K562 (cell line): ENCODE data around the gene DDX54. TPM values are rescaled to one million over a fixed set of nuclear protein-coding genes. Genes with fewer than 3 reads are reported as not detected.
A peak's percentile ranks its signal among the peaks of the same experiment; 100 is the strongest.

ENCODE experiments used
- ATAC-seq: fragments of 200-7000 bp; cut with Tn5 transposase; 3 replicates; pipeline ENCODE4 v1.9.1; 2020; ENCODE audit warnings: moderate library complexity
- BruUV-seq: library from RNA; stranded (reverse); fragments of 400-500 nt; replicated peaks from 2 replicates; lab custom pipeline; 2021; lab: Mats Ljungman, UMichigan
- CTCF ChIA-PET: fragments of 300-600 bp; formaldehyde crosslinking; extraction: SDS; loops from one replicate; lab custom pipeline; 2021; ENCODE audit warnings: low intra/inter-chr PET ratio; lab: Yijun Ruan, JAX
- POLR2A ChIA-PET: fragments of 300-600, 350-650 bp; sonication (Branson Sonifier 250); formaldehyde crosslinking; extraction: SDS; loops from one replicate; lab custom pipeline; 2021; ENCODE audit warnings: antibody characterized with exemption, inconsistent platforms; lab: Yijun Ruan, JAX
- DNase-seq, 4 experiments: peaks; one replicate each; pipeline versions ENCODE4 v3.0.0 to v3.0.0-alpha.2; 2011 to 2018; ENCODE audit warnings: low spot score in 3 of 4, mixed read lengths in 3 of 4; ENCODE audit errors: extremely low read depth in 1 of 4
- FAIRE-seq: peaks from 2 replicates; lab custom pipeline; 2011; peaks lifted over from hg19 to GRCh38; lab: Jason Lieb, UNC
- H2AFZ ChIP-seq: 2 replicates; pipeline ENCODE4 v1.6.0; 2011; ENCODE audit warnings: low read depth, low read length, control low read depth, inconsistent platforms
- H3K27ac ChIP-seq: fragments of 200-600 bp; 3 replicates; pipeline ENCODE4 v1.8.0; 2011; ENCODE audit warnings: low read depth, mild to moderate bottlenecking, control low read depth, inconsistent platforms, low read length, moderate library complexity, mixed read lengths; ENCODE audit errors: extremely low read depth
- H3K27me3 ChIP-seq, 2 experiments: fragments of 300-600 bp in 1 of 2; 2 replicates in 1 of 2; 3 replicates in 1 of 2; pipeline versions ENCODE4 v1.6.0 to v1.8.0; 2011; ENCODE audit warnings: inconsistent platforms in 2 of 2, low read length in 2 of 2, mild to moderate bottlenecking in 1 of 2, mixed read lengths in 1 of 2, moderate library complexity in 1 of 2; ENCODE audit not compliant: control insufficient read depth in 2 of 2, insufficient read depth in 2 of 2
- H3K36me3 ChIP-seq: fragments of 300-600 bp; 3 replicates; pipeline ENCODE4 v1.8.0; 2011; ENCODE audit warnings: mild to moderate bottlenecking, low read length, inconsistent platforms; ENCODE audit not compliant: control insufficient read depth, insufficient read depth
- H3K4me1 ChIP-seq, 2 experiments: fragments of 200-600 bp in 1 of 2; replicated peaks in 1 of 2; 2 replicates in 1 of 2; 3 replicates in 1 of 2; pipeline versions ENCODE4 v1.5.1 to v1.8.0; 2011; ENCODE audit warnings: inconsistent platforms in 2 of 2, low read length in 2 of 2, mild to moderate bottlenecking in 1 of 2, mixed read lengths in 1 of 2, moderate library complexity in 1 of 2; ENCODE audit not compliant: control insufficient read depth in 2 of 2, insufficient read depth in 2 of 2
- H3K4me2 ChIP-seq: 2 replicates; pipeline ENCODE4 v1.6.1; 2011; ENCODE audit warnings: low read length, control low read depth, inconsistent platforms, mixed read lengths; ENCODE audit not compliant: insufficient read depth
- H3K4me3 ChIP-seq: fragments of 200-600 bp; sonication (generic), shearing (Covaris generic); 2 replicates; pipeline ENCODE4 v1.5.1; 2016; ENCODE audit warnings: control low read depth, inconsistent platforms
- H3K79me2 ChIP-seq: fragments of 200-600 bp; 3 replicates; pipeline ENCODE4 v1.8.0; 2011; ENCODE audit warnings: low read length, inconsistent platforms; ENCODE audit not compliant: control insufficient read depth, insufficient read depth
- H3K9ac ChIP-seq, 2 experiments: 2 replicates each; pipeline versions ENCODE4 v1.6.0 to v1.6.1; 2011; ENCODE audit warnings: low read depth in 2 of 2, low read length in 2 of 2, control low read depth in 1 of 2, inconsistent platforms in 1 of 2, mild to moderate bottlenecking in 1 of 2, mixed read lengths in 1 of 2; ENCODE audit not compliant: insufficient read depth in 1 of 2
- H3K9me1 ChIP-seq: one replicate; pipeline ENCODE4 v1.6.0; 2011; ENCODE audit warnings: inconsistent platforms, mild to moderate bottlenecking, low read length, moderate library complexity; ENCODE audit not compliant: control insufficient read depth, insufficient read depth
- H3K9me3 ChIP-seq: replicated peaks from 2 replicates; pipeline ENCODE4 v1.5.1; 2011; ENCODE audit warnings: low read depth, low read length, inconsistent platforms; ENCODE audit not compliant: control insufficient read depth, insufficient read depth
- H4K20me1 ChIP-seq: replicated peaks from 2 replicates; pipeline ENCODE4 v1.6.1; 2011; ENCODE audit warnings: low read length, inconsistent platforms, mixed read lengths; ENCODE audit not compliant: control insufficient read depth, insufficient read depth
- ADNP ChIP-seq: fragments of 200-800 bp; sonication (Bioruptor generic); IDR thresholded peaks from 2 replicates; pipeline ENCODE4 v1.6.1; 2016; ENCODE audit warnings: missing genetic modification characterization, missing compliant biosample characterization
- CBX1 ChIP-seq: sonication (generic); IDR thresholded peaks from 2 replicates; pipeline ENCODE4 v1.6.1; 2016; ENCODE audit warnings: antibody characterized with exemption, low read depth, mild to moderate bottlenecking
- ELF1 ChIP-seq: fragments of 200-800 bp; sonication (Bioruptor generic); IDR thresholded peaks from 2 replicates; pipeline ENCODE4 v1.6.1; 2016; ENCODE audit warnings: missing genetic modification characterization, missing compliant biosample characterization
- ETV6 ChIP-seq, 3 experiments: fragments of 150-350 bp in 1 of 3; sonication (generic) in 1 of 3; formaldehyde crosslinking in 1 of 3; IDR thresholded peaks; 2 replicates each; pipeline versions ENCODE4 v1.6.1 to v1.8.0; 2014 to 2022; ENCODE audit warnings: borderline replicate concordance in 2 of 3, low read depth in 2 of 3, antibody characterized with exemption in 1 of 3, low read length in 1 of 3, mild to moderate bottlenecking in 1 of 3, missing genetic modification reagents in 1 of 3
- HDAC1 ChIP-seq, 2 experiments: fragments of 450-650 bp; IDR thresholded peaks; 2 replicates each; pipeline ENCODE4 v1.6.1; 2016 to 2017; ENCODE audit warnings: inconsistent platforms in 1 of 2, mild to moderate bottlenecking in 1 of 2, moderate library complexity in 1 of 2
- JUN ChIP-seq, 2 experiments: sonication (generic) in 1 of 2; formaldehyde crosslinking in 1 of 2; IDR thresholded peaks; 2 replicates each; pipeline versions ENCODE4 v1.6.1 to v1.8.0; 2012 to 2022; ENCODE audit warnings: borderline replicate concordance in 2 of 2, mild to moderate bottlenecking in 2 of 2, improper control_type of control experiment in 1 of 2, low read depth in 1 of 2, low read length in 1 of 2, missing genetic modification reagents in 1 of 2
- KDM1A ChIP-seq, 2 experiments: fragments of 450-650 bp; IDR thresholded peaks; 2 replicates each; pipeline ENCODE4 v1.6.1; 2016; ENCODE audit warnings: mild to moderate bottlenecking in 2 of 2
- MCM3 ChIP-seq: fragments of 450-650 bp; IDR thresholded peaks from 2 replicates; pipeline ENCODE4 v1.6.1; 2016
- SMAD3 ChIP-seq: fragments of 450-650 bp; formaldehyde crosslinking; conservative IDR thresholded peaks from 2 replicates; pipeline ENCODE4 v1.4.0; 2020; ENCODE audit warnings: mild to moderate bottlenecking
- SMARCA4 ChIP-seq: fragments of 450-650 bp; IDR thresholded peaks from 2 replicates; pipeline ENCODE4 v1.6.1; 2016
- SMARCC2 ChIP-seq: fragments of 450-650 bp; IDR thresholded peaks from 2 replicates; pipeline ENCODE4 v1.6.1; 2017; ENCODE audit warnings: antibody characterized with exemption, moderate library complexity, mild to moderate bottlenecking, low read depth
- TARDBP ChIP-seq: fragments of 450-650 bp; IDR thresholded peaks from 2 replicates; pipeline ENCODE4 v1.6.1; 2016
- ZFP36 ChIP-seq: fragments of 150-350 bp; IDR thresholded peaks from 2 replicates; pipeline ENCODE4 v1.6.1; 2018; ENCODE audit warnings: low read length, low read depth; ENCODE audit not compliant: partially characterized antibody
- WGBS: fragments of 100-300 bp; shearing (Covaris generic); methylation state at CpG from one replicate; pipeline ENCODE4 v1.1.6; 2016; ENCODE audit warnings: low coverage, mixed read lengths; ENCODE audit not compliant: insufficient coverage; ENCODE audit errors: missing lambda C conversion rate; 5-methylcytosine and 5-hydroxymethylcytosine counted together
- in situ Hi-C: fragments of 300-500 bp; cut with MboI; formaldehyde crosslinking; loops from 4 replicates; pipeline ENCODE4 v1.15.0; 2018; ENCODE audit warnings: inconsistent platforms, mixed read lengths
- intact Hi-C: fragments of 100-400 bp; cut with micrococcal nuclease; formaldehyde crosslinking; loops from 2 replicates; pipeline ENCODE4 v1.14.2; 2022
- polyA plus RNA-seq, 8 experiments: library from polyadenylated mRNA; depleted of rRNA in 4 of 8; stranded (reverse) in 5 of 8; unstranded in 3 of 8; fragments of >200 nt; fragmentation: Nextera tagmentation in 2 of 8; fragmentation: Illumina TruSeq in 1 of 8; extraction: Ambion mirVana in 2 of 8; extraction: Trizol in 1 of 8; gene quantifications; 2 replicates each; pipeline versions ENCODE4 v1.2.1 to v1.2.3, GENCODE V29; 2011 to 2014; ENCODE audit warnings: inconsistent platforms in 1 of 8, missing spikeins in 1 of 8
- total RNA-seq, 7 experiments: library from RNA; depleted of rRNA in 6 of 7; stranded (reverse); fragments of >200 nt in 6 of 7; fragmentation: Illumina TruSeq in 2 of 7; extraction: Trizol in 2 of 7; gene quantifications; 2 replicates each; pipeline versions ENCODE4 v1.2.1 to v1.2.3, GENCODE V29; 2011 to 2021; ENCODE audit warnings: low replicate concordance in 1 of 7
- TF ChIP-seq, protein P1 (sequence below): fragments of 250-450 bp; sonication (Bioruptor Pico); IDR thresholded peaks from 2 replicates; pipeline ENCODE4 v1.8.0; 2021; ENCODE audit warnings: mild to moderate bottlenecking, moderate library complexity
- TF ChIP-seq, protein P2 (sequence below): fragments of 200-800 bp; sonication (Bioruptor generic); IDR thresholded peaks from 2 replicates; pipeline ENCODE4 v1.6.1; 2017; ENCODE audit warnings: missing genetic modification characterization, missing compliant biosample characterization

Gene DDX54
- total and polyA plus RNA-seq, 9 of the 15 experiments (the other 6 are each of a cell fraction or from before 2014, with no cell fraction given) = 1.4 to 135 (median 51.4) TPM

DNA sequence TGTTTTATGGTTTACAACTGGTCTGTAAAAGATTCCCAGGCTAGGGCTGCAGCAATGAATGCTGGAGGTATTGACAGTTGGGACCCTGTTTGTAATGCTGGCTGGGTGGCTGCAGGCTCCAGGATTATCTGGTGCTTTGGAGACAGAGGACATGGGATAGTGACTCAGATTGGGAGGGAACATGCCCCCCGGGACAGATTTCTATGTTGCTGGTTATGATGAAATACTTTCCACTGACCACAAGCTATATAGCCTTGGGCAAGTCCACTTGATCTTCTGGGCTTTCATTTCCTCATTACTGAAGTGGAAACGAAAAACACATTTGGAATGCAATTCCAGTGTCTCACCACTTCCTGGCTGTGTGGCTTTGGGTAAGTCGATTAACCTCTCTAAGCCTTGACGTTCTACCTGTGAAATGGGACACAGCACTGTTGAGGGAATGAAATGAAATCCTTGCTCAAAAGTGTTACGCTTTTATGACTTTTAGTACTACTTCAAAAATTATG, 29.7 kb upstream of the DDX54 start:
- ATAC-seq (peak; percentile 67), FAIRE-seq (no peak), DNase-seq (no peak)
- 27% methylated on average over 5 of the region's 5 CpGs for WGBS
- peaks cover 0 to 3% of the 10 kb centered on the region in 2 experiments; a peak in 2 of 5 replicates for H3K4me1 ChIP-seq
- H3K9me1 ChIP-seq = no peaks in the 10 kb centered on the region
- no peak overlapping the region for H3K4me3 ChIP-seq
- in situ Hi-C loops = no loop called here
- H3K36me3 ChIP-seq = no peaks in the 10 kb centered on the region
- BruUV-seq = no TSS peak
- no peak overlapping the region for H3K27ac ChIP-seq
- intact Hi-C loops = no loop called here
- no peak overlapping the region for H3K9ac ChIP-seq
- no peak overlapping the region for H2AFZ ChIP-seq
- no peaks in the 10 kb centered on the region for H4K20me1 ChIP-seq
- H3K4me2 ChIP-seq = no peak overlapping the region
- H3K27me3 ChIP-seq = no peaks in the 10 kb centered on the region; a peak in 1 of 5 replicates
- POLR2A ChIA-PET = no interaction called here
- CTCF ChIA-PET = no interaction called here
- no peaks in the 10 kb centered on the region for H3K9me3 ChIP-seq
- H3K79me2 ChIP-seq = no peaks in the 10 kb centered on the region
- TF ChIP-seq SMARCA4 (peak; percentile 62; the same call in 1 of the 2 replicates), MCM3 (no peak), SMARCC2 (0 out of 2 replicates have a peak, but pooled peaks have one; percentile 16), TARDBP (peak; percentile 43; the same call in 1 of the 2 replicates), SMAD3 (CRISPR knock-in tag) (no peak), ADNP (tag) (0 out of 2 replicates have a peak, but pooled peaks have one; percentile 62), ELF1 (tag) (peak; percentile 72), CBX1 (no peak), KDM1A (IDR thresholded peaks at IDR 0.05) (peak in 1 of 2 experiments; percentile 38; a peak in 2 of 4 replicates), ETV6 (IDR thresholded peaks at IDR 0.05; ENCODE audit: borderline replicate concordance in 1 of 2, low read depth in 2 of 2, low read length in 1 of 2) (peak in 1 of 2 experiments; percentile 52; a peak in 1 of 4 replicates), ETV6 (CRISPR knock-in tag; IDR thresholded peaks at IDR 0.05; ENCODE audit: borderline replicate concordance) (no peak), ZFP36 (peak; percentile 87), JUN (IDR thresholded peaks at IDR 0.05; ENCODE audit: borderline replicate concordance, low read depth, low read length) (0 out of 2 replicates have a peak, but pooled peaks have one; percentile 48), JUN (CRISPR knock-in tag; IDR thresholded peaks at IDR 0.05; ENCODE audit: borderline replicate concordance) (no peak), HDAC1 (IDR thresholded peaks at IDR 0.05) (no peak)
- TF ChIP-seq, protein P1, sequence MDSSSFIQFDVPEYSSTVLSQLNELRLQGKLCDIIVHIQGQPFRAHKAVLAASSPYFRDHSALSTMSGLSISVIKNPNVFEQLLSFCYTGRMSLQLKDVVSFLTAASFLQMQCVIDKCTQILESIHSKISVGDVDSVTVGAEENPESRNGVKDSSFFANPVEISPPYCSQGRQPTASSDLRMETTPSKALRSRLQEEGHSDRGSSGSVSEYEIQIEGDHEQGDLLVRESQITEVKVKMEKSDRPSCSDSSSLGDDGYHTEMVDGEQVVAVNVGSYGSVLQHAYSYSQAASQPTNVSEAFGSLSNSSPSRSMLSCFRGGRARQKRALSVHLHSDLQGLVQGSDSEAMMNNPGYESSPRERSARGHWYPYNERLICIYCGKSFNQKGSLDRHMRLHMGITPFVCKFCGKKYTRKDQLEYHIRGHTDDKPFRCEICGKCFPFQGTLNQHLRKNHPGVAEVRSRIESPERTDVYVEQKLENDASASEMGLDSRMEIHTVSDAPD (CRISPR knock-in tag) = no peak
- TF ChIP-seq, protein P2, sequence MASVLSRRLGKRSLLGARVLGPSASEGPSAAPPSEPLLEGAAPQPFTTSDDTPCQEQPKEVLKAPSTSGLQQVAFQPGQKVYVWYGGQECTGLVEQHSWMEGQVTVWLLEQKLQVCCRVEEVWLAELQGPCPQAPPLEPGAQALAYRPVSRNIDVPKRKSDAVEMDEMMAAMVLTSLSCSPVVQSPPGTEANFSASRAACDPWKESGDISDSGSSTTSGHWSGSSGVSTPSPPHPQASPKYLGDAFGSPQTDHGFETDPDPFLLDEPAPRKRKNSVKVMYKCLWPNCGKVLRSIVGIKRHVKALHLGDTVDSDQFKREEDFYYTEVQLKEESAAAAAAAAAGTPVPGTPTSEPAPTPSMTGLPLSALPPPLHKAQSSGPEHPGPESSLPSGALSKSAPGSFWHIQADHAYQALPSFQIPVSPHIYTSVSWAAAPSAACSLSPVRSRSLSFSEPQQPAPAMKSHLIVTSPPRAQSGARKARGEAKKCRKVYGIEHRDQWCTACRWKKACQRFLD (CRISPR knock-in tag) = 0 out of 2 replicates have a peak, but pooled peaks have one; percentile 7
